PC-3 (cell line): ENCODE data around the gene DCANP1. TPM values are rescaled to one million over a fixed set of nuclear protein-coding genes. Genes with fewer than 3 reads are reported as not detected.

ENCODE experiments used
- ATAC-seq: fragments of 200-7000 bp; cut with Tn5 transposase; 2 replicates; pipeline ENCODE4 v1.9.1; 2020; ENCODE audit warnings: mild to moderate bottlenecking, moderate library complexity
- BruUV-seq: library from RNA; stranded (reverse); fragments of 400-500 nt; replicated peaks from 2 replicates; lab custom pipeline; 2021; lab: Mats Ljungman, UMichigan
- CTCF ChIA-PET: fragments of 300-600 bp; sonication (Branson Sonifier 250); formaldehyde crosslinking; loops from one replicate; lab custom pipeline; 2022; ENCODE audit warnings: antibody characterized with exemption; lab: Charles Lee
- POLR2A ChIA-PET: fragments of 300-600 bp; sonication (Branson Sonifier 250); formaldehyde crosslinking; loops from one replicate; lab custom pipeline; 2022; ENCODE audit warnings: antibody characterized with exemption; ENCODE audit not compliant: unreplicated experiment; lab: Charles Lee
- DNase-seq: peaks from one replicate; pipeline ENCODE4 v3.0.0-alpha.2; 2015
- H2AFZ ChIP-seq: fragments of 300-600 bp; sonication (generic); 2 replicates; pipeline ENCODE4 v1.6.0; 2016; ENCODE audit warnings: antibody characterized with exemption, low read length
- H3F3A ChIP-seq: fragments of 300-600 bp; sonication (generic); one replicate; pipeline ENCODE4 v1.6.0; 2017; ENCODE audit warnings: antibody characterized with exemption, low read length, control low read depth, mild to moderate bottlenecking; ENCODE audit not compliant: unreplicated experiment
- H3K27ac ChIP-seq: fragments of 300-600 bp; sonication (generic); 2 replicates; pipeline ENCODE4 v1.5.1; 2016; ENCODE audit warnings: mild to moderate bottlenecking, low read length
- H3K27me3 ChIP-seq: fragments of 300-600 bp; sonication (generic); 2 replicates; pipeline ENCODE4 v1.6.1; 2016; ENCODE audit warnings: low read length, mixed read lengths
- H3K36me3 ChIP-seq: fragments of 300-600 bp; sonication (generic); 2 replicates; pipeline ENCODE4 v1.6.1; 2016; ENCODE audit warnings: low read depth, mixed run types, low read length, mixed read lengths
- H3K4me1 ChIP-seq: fragments of 300-600 bp; sonication (generic); 2 replicates; pipeline ENCODE4 v1.5.1; 2016; ENCODE audit warnings: low read length; ENCODE audit not compliant: insufficient read depth
- H3K4me2 ChIP-seq: fragments of 300-600 bp; sonication (generic); 2 replicates; pipeline ENCODE4 v1.6.0; 2016; ENCODE audit warnings: low read length
- H3K4me3 ChIP-seq: fragments of 300-600 bp; sonication (generic); 2 replicates; pipeline ENCODE4 v1.5.1; 2016; ENCODE audit warnings: mild to moderate bottlenecking, low read length, mixed read lengths
- H3K79me2 ChIP-seq: fragments of 300-600 bp; sonication (generic); 2 replicates; pipeline ENCODE4 v1.6.1; 2017; ENCODE audit warnings: low read length, mixed read lengths
- H3K9ac ChIP-seq: fragments of 300-600 bp; sonication (generic); 2 replicates; pipeline ENCODE4 v1.6.0; 2016; ENCODE audit warnings: mild to moderate bottlenecking, low read length
- H3K9me2 ChIP-seq: fragments of 300-600 bp; sonication (generic); replicated peaks from 2 replicates; pipeline ENCODE4 v1.6.1; 2016; ENCODE audit warnings: mixed run types, low read length, mixed read lengths
- H3K9me3 ChIP-seq: fragments of 300-600 bp; sonication (generic); 2 replicates; pipeline ENCODE4 v1.6.1; 2016; ENCODE audit warnings: low read length, mixed read lengths
- H4K20me1 ChIP-seq: fragments of 300-600 bp; sonication (generic); 2 replicates; pipeline ENCODE4 v1.6.1; 2016; ENCODE audit warnings: low read length, mixed read lengths
- EZH2 ChIP-seq: fragments of 300-600 bp; sonication (generic); IDR thresholded peaks from one replicate; pipeline ENCODE4 v1.6.1; 2017; ENCODE audit warnings: antibody characterized with exemption, mild to moderate bottlenecking, low read length; ENCODE audit not compliant: unreplicated experiment
- EZH2phosphoT487 ChIP-seq: fragments of 300-600 bp; sonication (generic); IDR thresholded peaks from 2 replicates; pipeline ENCODE4 v1.6.1; 2018; ENCODE audit warnings: mild to moderate bottlenecking, antibody characterized with exemption, low read length, borderline replicate concordance
- intact Hi-C: fragments of 100-400 bp; cut with micrococcal nuclease; formaldehyde crosslinking; loops from 2 replicates; pipeline ENCODE4 v1.9.0; 2023
- total RNA-seq: library from RNA; depleted of rRNA; stranded (reverse); fragments of >200 nt; gene quantifications from 2 replicates; pipeline ENCODE4 v1.2.3, GENCODE V29; 2014
- TF ChIP-seq, protein P1 (sequence below): fragments of 300-600 bp; sonication (generic); conservative IDR thresholded peaks from 2 replicates; pipeline ENCODE4 v1.5.1; 2017; ENCODE audit warnings: antibody characterized with exemption, low read depth, mild to moderate bottlenecking, low read length

Gene DCANP1
- total RNA-seq, 1 experiment from 2014 or later = not detected

DNA sequence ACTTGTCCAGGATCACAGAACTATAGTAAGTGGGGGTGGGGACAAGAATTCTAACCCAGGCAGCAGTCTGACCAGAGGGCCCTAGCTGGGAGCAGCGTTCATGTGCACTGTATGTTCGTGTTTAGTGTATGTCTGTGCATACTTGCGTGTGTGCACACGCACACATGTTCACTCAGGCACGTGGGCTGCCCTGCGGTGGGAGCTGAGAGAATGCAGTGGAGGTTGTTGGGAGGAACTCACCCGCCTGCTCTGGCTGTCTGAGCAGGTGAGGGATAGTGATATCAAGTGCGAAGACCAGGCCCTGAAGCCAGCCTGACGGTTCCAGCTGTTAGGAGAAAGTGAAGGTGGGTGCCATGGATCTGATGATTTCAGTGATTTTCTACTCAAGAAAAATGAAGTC, 942 bp downstream of the DCANP1 start:
- DNase-seq (no peak), ATAC-seq (no peak)
- Histone ChIP-seq H3K9me2 (no peaks in the 10 kb centered on the region), H3K79me2 (no peaks in the 10 kb centered on the region), H4K20me1 (no peaks in the 10 kb centered on the region), H3K27ac (no peak overlapping the region), H3K9me3 (no peaks in the 10 kb centered on the region), H3K27me3 (no peaks in the 10 kb centered on the region), H3K36me3 (no peaks in the 10 kb centered on the region), H3F3A (no peaks in the 10 kb centered on the region), H3K4me3 (no peak overlapping the region), H2AFZ (no peak overlapping the region), H3K4me2 (no peak overlapping the region), H3K9ac (no peak overlapping the region), H3K4me1 (no peaks in the 10 kb centered on the region)
- POLR2A ChIA-PET = no interaction called here
- TF ChIP-seq, protein P1, sequence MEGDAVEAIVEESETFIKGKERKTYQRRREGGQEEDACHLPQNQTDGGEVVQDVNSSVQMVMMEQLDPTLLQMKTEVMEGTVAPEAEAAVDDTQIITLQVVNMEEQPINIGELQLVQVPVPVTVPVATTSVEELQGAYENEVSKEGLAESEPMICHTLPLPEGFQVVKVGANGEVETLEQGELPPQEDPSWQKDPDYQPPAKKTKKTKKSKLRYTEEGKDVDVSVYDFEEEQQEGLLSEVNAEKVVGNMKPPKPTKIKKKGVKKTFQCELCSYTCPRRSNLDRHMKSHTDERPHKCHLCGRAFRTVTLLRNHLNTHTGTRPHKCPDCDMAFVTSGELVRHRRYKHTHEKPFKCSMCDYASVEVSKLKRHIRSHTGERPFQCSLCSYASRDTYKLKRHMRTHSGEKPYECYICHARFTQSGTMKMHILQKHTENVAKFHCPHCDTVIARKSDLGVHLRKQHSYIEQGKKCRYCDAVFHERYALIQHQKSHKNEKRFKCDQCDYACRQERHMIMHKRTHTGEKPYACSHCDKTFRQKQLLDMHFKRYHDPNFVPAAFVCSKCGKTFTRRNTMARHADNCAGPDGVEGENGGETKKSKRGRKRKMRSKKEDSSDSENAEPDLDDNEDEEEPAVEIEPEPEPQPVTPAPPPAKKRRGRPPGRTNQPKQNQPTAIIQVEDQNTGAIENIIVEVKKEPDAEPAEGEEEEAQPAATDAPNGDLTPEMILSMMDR = no peak
- TF ChIP-seq EZH2 = no peak
- no peak for TF ChIP-seq EZH2phosphoT487
- CTCF ChIA-PET = no interaction called here
- BruUV-seq = no TSS peak
- intact Hi-C loops = no loop called here

DNA sequence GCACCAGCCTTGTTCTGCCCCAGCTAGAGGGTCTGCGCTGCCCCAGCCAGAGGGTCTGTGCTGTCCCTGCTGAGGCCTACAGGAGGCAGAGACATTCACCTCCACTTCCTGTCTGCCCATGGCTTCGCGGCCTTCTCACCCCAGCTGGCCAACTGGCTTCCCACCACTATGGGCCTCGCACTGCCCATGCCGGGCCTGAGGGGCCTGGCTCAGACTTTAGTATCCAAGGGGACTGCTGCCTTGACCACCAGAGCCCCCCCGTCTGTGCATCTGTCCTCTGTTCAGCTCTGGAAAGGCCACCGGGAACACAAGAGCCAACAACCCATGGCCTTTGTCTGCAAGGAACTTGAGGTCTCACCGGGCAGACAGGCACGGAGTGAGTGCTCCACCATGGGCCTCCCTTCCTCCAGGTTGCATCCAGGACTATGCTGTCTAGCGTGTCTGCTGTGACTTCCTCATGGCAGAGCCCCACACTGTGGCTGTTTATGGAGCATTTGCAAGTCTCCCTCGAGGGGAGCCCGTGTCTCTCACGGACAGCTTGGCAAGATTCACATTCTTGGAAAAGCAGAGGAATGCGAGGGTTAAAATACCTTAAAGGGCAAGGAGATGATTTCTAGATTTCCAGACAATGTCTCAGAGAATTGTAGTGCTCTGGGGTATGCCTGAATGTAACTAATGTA, 1.7 kb downstream of the DCANP1 start:
- Histone ChIP-seq H3K27ac (no peak overlapping the region), H3K79me2 (no peaks in the 10 kb centered on the region), H3K4me2 (no peak overlapping the region), H3K9ac (no peak overlapping the region), H3K9me3 (no peaks in the 10 kb centered on the region), H2AFZ (no peak overlapping the region), H3K4me3 (no peak overlapping the region), H3F3A (no peaks in the 10 kb centered on the region), H3K9me2 (no peaks in the 10 kb centered on the region), H3K27me3 (no peaks in the 10 kb centered on the region), H3K4me1 (no peaks in the 10 kb centered on the region), H3K36me3 (no peaks in the 10 kb centered on the region), H4K20me1 (no peaks in the 10 kb centered on the region)
- intact Hi-C loops = no loop called here
- POLR2A ChIA-PET = no interaction called here
- no peak for ATAC-seq
- TF ChIP-seq EZH2 (no peak), EZH2phosphoT487 (no peak)
- TF ChIP-seq, protein P1 = no peak
- CTCF ChIA-PET = no interaction called here
- no TSS peak for BruUV-seq
- DNase-seq = no peak

DNA sequence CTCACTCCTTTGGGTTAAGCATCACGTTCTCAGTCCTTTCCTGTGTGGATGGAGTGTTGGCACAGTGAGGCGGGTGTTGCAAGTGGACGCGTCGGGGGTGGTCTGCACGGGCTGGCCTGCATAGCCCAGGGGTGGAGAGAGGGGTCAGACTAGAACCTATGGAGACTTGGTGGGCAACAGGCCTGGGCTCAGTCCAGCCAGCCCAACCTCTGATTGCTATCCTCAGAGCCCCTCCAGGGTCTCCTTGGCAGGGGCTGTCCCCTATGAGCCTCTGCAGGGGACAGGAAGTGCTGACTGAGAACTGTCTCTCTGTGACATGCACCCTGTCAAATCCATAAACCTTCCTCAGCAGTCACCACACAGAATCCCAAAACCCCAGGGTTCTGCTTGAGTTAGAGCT, 2.3 kb downstream of the DCANP1 start:
- H2AFZ ChIP-seq = no peak overlapping the region
- H3K4me2 ChIP-seq = no peak overlapping the region
- H3K4me3 ChIP-seq = no peak overlapping the region
- no peak for TF ChIP-seq EZH2phosphoT487
- intact Hi-C loops = no loop called here
- no TSS peak for BruUV-seq
- H4K20me1 ChIP-seq = no peaks in the 10 kb centered on the region
- POLR2A ChIA-PET = no interaction called here
- no peaks in the 10 kb centered on the region for H3K4me1 ChIP-seq
- CTCF ChIA-PET = no interaction called here
- H3K36me3 ChIP-seq = no peaks in the 10 kb centered on the region
- no peak overlapping the region for H3K9ac ChIP-seq
- no peak for ATAC-seq
- DNase-seq = no peak
- H3K27ac ChIP-seq = no peak overlapping the region
- H3K9me3 ChIP-seq = no peaks in the 10 kb centered on the region
- no peaks in the 10 kb centered on the region for H3F3A ChIP-seq
- H3K27me3 ChIP-seq = no peaks in the 10 kb centered on the region
- no peaks in the 10 kb centered on the region for H3K79me2 ChIP-seq
- no peaks in the 10 kb centered on the region for H3K9me2 ChIP-seq
